ENCODE data around the gene ZBED2. TPM values are rescaled to one million over a fixed set of nuclear protein-coding genes. Genes with fewer than 3 reads are reported as not detected.

The ZBED2 gene
- total and polyA plus RNA-seq, 2 of the 8 experiments (the other 6 are each of a cell fraction or from before 2014, with no cell fraction given), result not detected

GRCh38 chr3:111593666-111594065 lies 1.5 kb downstream of the ZBED2 start:
- Histone ChIP-seq H3K4ac (replicated peaks; ENCODE audit: insufficient read length, low read depth, low read length) (no peak overlapping the region), H2BK15ac (ENCODE audit: low read length) (no peak overlapping the region), H2AK5ac (ENCODE audit: low read depth, low read length) (no peak overlapping the region), H3K23ac (ENCODE audit: insufficient read length) (no peak overlapping the region), H3K36me3 (ENCODE audit: control insufficient read depth in 2 of 4, insufficient read depth in 4 of 4, low read length in 3 of 4) (no peaks in the 10 kb centered on the region), H4K5ac (ENCODE audit: insufficient read length, low read depth, low read length) (no peak overlapping the region), H3K27ac (ENCODE audit: low read depth, low read length) (no peak overlapping the region), H3K4me1 (replicated peaks in 1 of 4; ENCODE audit: control insufficient read depth in 3 of 4, insufficient read depth in 4 of 4, low read length in 3 of 4) (no peaks in the 10 kb centered on the region), H3K79me2 (ENCODE audit: control insufficient read depth in 1 of 2, insufficient read depth in 2 of 2, low read length in 2 of 2) (no peaks in the 10 kb centered on the region), H3K27me3 (replicated peaks in 1 of 4; ENCODE audit: control insufficient read depth in 3 of 4, extremely low read depth in 1 of 4, insufficient read depth in 3 of 4, low read length in 3 of 4) (no peaks in the 10 kb centered on the region), H2BK20ac (ENCODE audit: low read length) (no peak overlapping the region), H3K79me1 (ENCODE audit: low read depth, low read length) (no peaks in the 10 kb centered on the region), H4K91ac (replicated peaks; ENCODE audit: insufficient read length, low read length) (no peak overlapping the region), H3K23me2 (ENCODE audit: low read depth, low read length) (no peaks in the 10 kb centered on the region), H2BK120ac (replicated peaks; ENCODE audit: low read depth, low read length) (no peak overlapping the region), H3K9ac (replicated peaks in 1 of 4; ENCODE audit: extremely low read depth in 1 of 4, low read depth in 3 of 4, low read length in 3 of 4) (no peak overlapping the region), H2BK5ac (ENCODE audit: low read depth, low read length) (no peak overlapping the region), H4K20me1 (replicated peaks in 1 of 2; ENCODE audit: control insufficient read depth in 1 of 2, insufficient read depth in 2 of 2, low read length in 2 of 2) (no peaks in the 10 kb centered on the region), H3K9me3 (ENCODE audit: insufficient read depth in 2 of 2, low read depth in 1 of 2, low read length in 1 of 2) (no peaks in the 10 kb centered on the region), H4K8ac (ENCODE audit: extremely low read depth, insufficient read depth, low read length) (no peak overlapping the region), H3K56ac (replicated peaks; ENCODE audit: insufficient read length, low read depth, low read length) (no peak overlapping the region), H3K18ac (ENCODE audit: extremely low read depth, low read length) (no peak overlapping the region), H2BK12ac (ENCODE audit: low read depth, low read length) (no peak overlapping the region), H2AFZ (ENCODE audit: low read length) (no peak overlapping the region), H3K14ac (ENCODE audit: insufficient read length) (no peak overlapping the region), H3K4me3 (ENCODE audit: extremely low read depth in 1 of 4, insufficient read depth in 2 of 4, low read depth in 3 of 4, low read length in 4 of 4) (no peak overlapping the region), H3K4me2 (ENCODE audit: insufficient read depth in 1 of 2, low read depth in 2 of 2, low read length in 2 of 2) (no peak overlapping the region)
- 87% methylated on average over 8 of the region's 9 CpGs; no CpG with 5 or more reads in 1 of the 2 experiments for WGBS, 2 experiments (ENCODE audit: extremely low coverage in 1 of 2, insufficient coverage in 1 of 2, insufficient read length in 1 of 2, insufficient replicate concordance in 2 of 2, low coverage in 1 of 2, low lambda C conversion rate in 2 of 2, missing lambda C conversion rate in 1 of 2)
- DNase-seq (ENCODE audit: low read depth in 1 of 2, low spot score in 2 of 2), result no peak
- ChIA-PET POLR2A (ENCODE audit: partially characterized antibody) (no interaction called here), CTCF (ENCODE audit: partially characterized antibody) (interaction anchor here (0.8 to 1.1 kb wide), 2 partner anchors 16 to 459 kb away, joined by 3 to 4 read pairs; no protein-coding TSS in a partner anchor)
- TF ChIP-seq EP300 (IDR thresholded peaks at IDR 0.05; ENCODE audit: borderline replicate concordance in 1 of 2, low read depth in 2 of 2, low read length in 2 of 2) (no peak), JUN (IDR thresholded peaks at IDR 0.05; ENCODE audit: low read depth, low read length) (no peak), HDAC6 (IDR thresholded peaks at IDR 0.05; ENCODE audit: low read depth, low read length) (no peak), FOSL1 (IDR thresholded peaks at IDR 0.05; ENCODE audit: insufficient read depth, low read depth, low read length) (no peak), SP1 (IDR thresholded peaks at IDR 0.05; ENCODE audit: low read depth, low read length) (no peak), JUND (IDR thresholded peaks at IDR 0.05; ENCODE audit: low read length) (no peak), POLR2A (IDR thresholded peaks at IDR 0.05; ENCODE audit: control extremely low read depth in 1 of 2, low read depth in 2 of 2, low read length in 2 of 2) (no peak), KDM1A (IDR thresholded peaks at IDR 0.05; ENCODE audit: borderline replicate concordance, low read length) (no peak), GABPA (IDR thresholded peaks at IDR 0.05; ENCODE audit: borderline replicate concordance, insufficient read depth, low read length) (no peak), YY1 (IDR thresholded peaks at IDR 0.05; ENCODE audit: low read depth, low read length) (no peak), MAX (IDR thresholded peaks at IDR 0.05) (no peak)
- no peak for FAIRE-seq

Data from H1 (cell line).